HUDEP-2 (cell line): ENCODE measurements around the gene TNRC6A.
A peak's percentile ranks its signal among the peaks of the same experiment; 100 is the strongest.
"Not testable (repeated sequence)": the region's sequence is repeated elsewhere in the genome, so short reads cannot be mapped to it uniquely, and the experiment has no call there.

ENCODE experiments used
- DNase-seq, 76 experiments: peaks; one replicate each; lab custom pipeline; 2025; ENCODE audit not compliant: unreplicated experiment in 76 of 76; lab: John Stamatoyannopoulos, UW

Gene TNRC6A

DNA sequence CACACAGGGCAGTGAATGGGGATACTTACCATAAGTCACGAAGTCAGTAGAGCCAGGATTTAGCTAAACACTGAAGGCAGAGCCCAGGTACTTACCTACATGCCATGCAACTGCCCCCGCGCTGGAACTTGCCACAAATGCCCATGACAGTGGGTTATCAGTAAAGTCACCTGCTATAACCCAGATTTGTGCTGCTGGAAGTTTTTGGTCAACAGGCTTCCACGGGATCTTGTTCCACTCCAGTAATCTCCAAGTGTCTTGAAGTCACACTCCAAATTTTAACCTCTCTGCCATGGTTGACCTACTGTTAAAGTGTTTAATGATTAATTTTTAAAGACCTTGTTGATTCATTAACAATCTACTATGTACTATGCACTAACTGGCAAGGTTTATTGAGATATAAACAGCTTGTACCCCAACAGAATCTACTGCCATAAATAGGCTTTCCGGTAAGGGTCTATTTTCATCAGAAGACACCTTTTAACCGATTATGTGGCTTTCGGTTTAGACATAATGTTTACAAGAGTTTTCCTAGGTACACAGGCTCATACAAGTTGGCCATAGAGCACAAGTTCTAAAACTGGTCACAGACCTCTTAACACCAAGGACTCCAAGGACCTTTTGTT, 110.0 kb downstream of the TNRC6A start:
- no peak for DNase-seq

DNA sequence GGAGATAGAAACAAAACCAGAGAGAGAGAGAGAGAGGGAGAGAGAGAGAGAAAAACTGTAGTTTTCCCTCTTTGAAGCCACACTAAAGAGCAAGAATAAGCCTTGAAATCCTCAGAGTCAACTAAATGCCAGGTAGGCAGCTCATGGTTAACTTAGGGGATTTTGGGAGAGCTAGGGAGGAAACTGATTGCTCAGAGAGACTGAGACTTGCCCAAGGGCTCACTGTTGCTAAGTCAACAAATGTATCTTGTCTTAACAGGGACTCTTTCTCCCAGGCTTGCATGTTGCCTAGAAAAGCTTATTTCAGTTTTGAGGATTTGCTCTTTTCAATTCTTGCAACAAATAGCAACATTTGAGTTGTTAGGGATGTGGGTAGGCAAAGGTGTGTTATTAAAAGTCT, 111.8 kb downstream of the TNRC6A start:
- DNase-seq: no peak

DNA sequence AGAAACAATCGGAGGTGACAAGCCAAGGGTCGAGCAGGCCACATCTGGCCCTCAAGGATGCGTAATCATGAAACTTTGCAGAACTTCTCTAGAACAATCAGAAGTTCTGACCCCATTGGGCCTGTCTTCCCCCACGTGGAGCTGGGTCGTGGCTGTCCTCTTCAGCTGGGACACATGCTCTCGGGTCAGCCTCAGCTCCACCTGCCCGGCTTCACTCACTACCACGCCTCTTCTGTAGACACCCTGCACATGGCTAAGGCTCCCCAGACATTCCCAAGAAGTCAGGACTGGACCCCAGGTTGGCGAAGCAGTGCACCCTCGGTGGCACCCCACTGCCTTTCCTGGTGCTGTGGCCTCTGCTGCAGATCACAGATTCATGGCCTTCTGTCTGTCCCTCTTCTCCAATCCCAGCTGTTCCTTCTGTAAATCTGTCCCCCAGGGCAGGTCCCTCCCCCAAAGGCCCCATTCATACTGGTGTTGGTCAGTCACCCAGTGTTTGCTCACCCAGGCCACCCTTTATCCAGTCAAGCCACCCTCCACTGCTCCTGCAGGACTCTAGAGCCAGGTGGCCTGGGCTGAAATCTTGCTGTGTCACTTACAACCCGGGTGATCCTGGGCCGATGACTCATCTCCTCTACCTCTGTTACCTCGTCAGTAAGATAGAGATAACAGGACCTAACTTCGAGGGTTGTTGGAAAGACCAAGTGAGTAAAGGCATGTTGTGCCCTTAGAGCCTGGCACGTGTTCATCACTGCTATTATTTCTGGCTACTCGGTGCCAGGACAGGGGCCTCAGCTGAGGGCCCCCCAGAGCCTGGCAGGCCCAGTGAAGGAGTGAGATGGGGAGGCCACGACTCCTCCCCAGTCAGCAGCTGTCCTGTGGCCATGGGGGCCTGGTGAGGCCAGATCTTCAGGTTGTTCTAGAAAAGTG, 114.9 kb downstream of the TNRC6A start:
- DNase-seq: peak in 9 of 76 experiments; percentile 4 to 32 (median 12)

DNA sequence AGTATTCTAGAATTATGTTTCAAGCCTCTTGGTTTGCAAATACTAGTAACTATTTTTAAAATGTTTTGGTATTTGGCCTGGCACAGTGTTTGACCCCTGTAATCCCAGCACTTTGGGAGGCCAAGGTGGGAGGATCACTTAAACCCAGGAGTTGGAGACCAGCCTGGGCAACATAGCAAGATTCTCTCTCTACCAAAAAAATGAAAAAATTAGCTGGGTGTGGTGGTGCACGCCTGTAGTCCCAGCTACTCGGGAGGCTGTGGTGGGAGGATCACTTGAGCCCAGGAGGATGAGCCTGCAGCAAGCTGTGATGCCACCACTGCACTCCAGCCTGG, 115.5 kb downstream of the TNRC6A start:
- not testable (repeated sequence) for DNase-seq

DNA sequence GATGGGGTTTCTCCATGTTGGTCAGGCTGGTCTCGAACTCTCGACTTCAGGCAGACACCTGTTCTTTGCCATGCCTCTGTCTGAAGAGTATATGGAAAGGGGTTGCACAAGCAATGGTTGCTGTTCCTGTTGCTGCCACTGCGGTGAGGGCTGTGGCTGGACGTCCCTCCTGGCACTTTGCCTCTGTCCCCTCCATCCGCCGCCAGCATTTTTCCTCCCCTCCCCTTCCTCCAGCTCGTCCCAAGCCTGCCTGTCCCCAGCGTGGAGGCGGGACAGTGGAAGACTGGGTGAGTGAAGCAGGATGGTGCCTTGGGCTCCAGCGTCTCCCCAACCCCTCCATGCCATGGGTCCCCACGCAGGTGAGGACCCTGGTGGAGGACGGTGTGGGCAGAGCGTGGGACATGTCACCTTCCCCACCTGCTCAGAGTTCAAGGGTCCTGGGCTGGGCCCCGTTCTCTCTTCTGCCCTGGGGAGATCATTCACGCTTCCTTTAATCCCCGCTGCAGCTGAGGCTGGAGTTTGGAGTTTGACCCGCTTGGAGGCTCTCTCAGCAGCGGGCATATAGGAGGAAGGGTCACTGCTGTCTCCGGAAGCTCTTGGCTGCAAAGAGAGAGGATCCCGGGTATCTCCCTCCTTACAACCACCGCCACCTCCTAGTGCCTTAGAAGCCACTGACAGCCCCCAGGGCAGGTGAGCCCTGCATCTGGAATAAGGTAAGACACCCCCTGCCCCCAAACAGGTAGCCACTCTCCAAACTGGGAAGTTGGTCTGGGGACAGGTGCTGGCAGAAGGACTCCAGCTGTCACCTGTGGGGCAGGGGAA, 116.5 kb downstream of the TNRC6A start, which contains the start of gene SLC5A11:
Gene SLC5A11, plus strand, starts transcription at position 238 of the 822 bp plus-strand sequence. CDS start 12,681 bp downstream, outside the sequence.
- DNase-seq: no peak

DNA sequence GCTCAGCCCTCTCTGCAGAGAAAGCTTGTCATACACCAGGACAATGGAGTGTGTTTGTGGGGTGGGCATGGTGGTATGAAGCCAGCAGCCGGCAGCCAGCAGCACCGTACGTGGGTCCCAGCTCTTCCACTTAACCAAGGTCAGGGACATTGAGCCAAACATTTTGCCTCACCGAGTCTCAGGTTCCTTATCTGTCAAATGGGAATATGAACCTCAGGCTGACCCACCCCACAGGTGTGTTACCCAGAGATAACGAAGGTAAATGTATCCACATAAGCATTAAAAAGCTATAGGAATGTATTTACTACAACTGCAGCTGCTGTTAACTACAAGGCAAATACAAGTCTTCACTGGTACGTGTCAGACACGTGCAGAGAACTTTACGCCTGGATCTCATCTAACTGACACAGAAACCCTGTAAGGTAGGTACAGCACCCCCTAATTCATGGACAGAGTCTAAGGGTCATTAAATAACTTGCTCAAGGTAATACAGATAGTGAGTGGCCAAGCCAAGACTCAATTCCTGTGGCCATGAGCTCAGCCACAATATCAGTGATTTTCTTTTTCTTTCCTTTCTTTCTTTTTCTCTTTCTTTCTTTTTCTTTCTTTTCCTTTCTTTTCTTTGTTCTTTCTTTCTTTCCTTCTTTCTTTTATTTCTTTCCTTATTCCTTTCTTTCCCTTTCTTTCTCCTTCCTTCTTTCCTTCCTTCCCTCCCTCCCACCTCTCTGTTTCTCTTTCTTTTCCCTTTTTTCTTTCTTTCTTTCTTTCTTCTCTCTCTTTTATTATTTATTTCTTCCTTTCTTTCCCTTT, 117.3 kb downstream of the TNRC6A start:
- no peak for DNase-seq

GRCh38 chr16:24847358-24847664, 117.9 kb downstream of the TNRC6A start:
- DNase-seq: no peak

- DNase-seq: no peak
Observed at GRCh38 chr16:24848065-24848464, 118.6 kb downstream of the TNRC6A start.

DNA sequence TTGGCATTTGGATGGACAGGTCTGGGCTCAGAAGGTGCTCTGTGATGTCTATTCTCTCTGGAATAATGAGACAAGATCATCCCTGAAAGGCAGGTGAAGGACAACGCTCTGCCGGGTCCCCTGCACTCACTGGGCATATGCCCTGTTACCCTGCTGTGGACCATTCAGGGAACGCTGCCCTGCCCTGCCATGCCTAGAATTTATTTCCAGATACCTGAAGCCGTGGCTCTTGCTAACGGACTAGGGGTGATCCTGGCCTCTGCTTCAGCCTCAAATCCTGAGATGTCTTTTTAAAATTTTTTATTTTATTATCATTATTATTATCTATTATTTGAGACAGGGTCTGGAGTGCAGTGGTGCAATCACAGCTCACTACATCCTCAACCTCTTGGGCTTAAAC, 120.2 kb downstream of the TNRC6A start:
- DNase-seq: no peak

DNA sequence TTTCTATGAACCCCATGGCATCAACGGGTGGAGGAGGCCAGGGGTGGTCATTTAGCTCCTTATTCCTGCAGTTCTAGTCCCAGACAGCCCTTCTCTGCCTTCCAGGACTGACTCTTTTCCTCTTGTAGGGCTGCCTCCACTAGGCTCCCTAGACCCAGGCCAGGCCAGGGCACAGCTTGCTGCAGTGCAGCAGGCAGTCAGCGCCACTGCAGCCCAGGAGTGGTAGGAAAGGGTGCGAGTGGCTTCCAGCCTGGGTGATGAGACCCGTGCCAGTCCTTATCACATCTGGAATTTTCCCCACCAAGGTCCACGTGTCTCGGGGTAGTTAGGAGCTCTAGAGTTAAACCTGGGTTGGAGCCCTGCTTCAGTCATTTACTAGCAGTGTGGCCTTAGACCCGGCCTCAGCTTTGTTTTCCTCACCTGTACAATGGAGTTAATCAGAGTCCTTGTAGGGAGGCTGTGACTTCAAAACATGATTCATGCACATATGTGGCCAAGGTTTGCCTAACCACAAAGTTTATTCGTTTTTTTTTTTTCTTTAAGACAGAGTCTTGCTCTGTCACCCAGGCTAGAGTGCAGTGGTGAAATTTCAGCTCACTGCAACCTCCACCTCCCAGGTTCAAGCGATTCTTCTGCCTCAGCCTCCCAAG, 121.0 kb downstream of the TNRC6A start:
- no peak for DNase-seq

DNA sequence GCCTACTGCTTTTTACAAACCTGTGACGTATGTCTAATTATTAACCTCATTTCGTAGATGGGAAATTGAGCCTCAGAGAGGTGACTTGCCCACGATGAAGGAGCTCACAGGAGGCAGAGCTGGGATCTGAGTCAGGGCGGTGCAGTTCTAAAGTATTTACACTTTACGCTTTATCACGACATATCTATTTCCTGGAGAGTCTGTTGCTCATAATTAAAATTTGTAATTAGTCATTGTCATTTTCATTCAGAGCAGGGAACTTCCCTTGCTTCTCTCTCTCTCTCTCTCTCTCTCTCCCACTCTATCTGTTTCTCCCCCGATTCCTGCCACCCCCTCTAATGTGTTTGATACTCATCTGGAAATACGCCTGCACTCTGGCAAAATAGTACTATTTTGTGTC, 122.2 kb downstream of the TNRC6A start:
- DNase-seq: no peak

GRCh38 chr16:24852281-24852721, 122.8 kb downstream of the TNRC6A start:
- DNase-seq: no peak

DNA sequence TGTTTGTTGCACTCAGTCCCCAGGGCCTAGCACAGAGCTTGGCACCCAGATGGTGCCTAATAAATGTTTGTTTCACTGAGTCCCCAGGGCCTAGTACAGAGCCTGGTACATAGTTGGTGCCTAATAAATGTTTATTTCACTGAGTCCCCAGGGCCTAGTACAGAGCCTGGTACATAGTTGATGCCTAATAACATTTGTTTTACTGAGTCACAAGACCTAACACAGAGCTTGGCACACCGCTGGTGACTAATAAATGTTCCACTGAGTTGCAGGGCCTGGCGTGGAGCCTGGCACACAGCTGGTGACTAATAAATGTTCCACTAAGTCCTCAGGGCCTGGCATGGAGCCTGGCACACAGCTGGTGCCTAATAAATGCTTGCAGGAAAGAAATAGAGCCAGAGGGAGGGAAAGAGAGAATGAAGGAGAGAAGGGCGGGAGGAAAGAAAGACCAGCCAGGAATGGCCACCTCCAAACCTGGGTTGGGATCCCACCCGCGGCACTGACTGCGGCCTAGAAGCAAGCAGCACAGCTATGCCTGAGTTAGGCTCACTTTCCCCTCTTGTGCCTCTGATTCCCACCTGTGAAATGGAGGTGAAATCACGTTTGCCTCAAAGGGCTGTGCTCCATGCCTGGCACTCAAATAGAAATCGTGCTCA, 123.8 kb downstream of the TNRC6A start:
- DNase-seq: no peak

DNA sequence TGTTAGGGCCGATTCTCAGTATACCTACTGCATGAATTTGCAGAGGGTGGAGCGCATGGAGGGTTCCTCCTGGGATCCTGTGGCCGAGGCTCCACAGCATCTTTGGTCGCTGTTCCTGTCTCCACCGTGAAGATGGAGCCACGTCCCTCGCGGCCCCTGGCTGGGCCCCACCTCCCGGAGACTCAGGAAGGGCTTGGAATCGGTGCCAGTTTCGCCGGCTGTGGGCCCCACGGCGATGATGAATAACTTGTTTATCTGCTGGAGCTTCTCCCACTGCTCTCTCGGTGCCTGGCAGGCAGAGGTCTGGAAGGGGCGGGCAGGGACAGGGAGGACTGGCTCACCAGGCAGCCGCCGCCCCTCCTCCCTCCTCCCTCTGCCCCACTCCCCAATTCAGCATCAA, 124.4 kb downstream of the TNRC6A start:
- no peak for DNase-seq

- DNase-seq: no peak
Observed at GRCh38 chr16:24854607-24855171, 125.2 kb downstream of the TNRC6A start.

GRCh38 chr16:24855678-24856077, 126.2 kb downstream of the TNRC6A start:
- no peak for DNase-seq

GRCh38 chr16:24856871-24857270, 127.4 kb downstream of the TNRC6A start:
- DNase-seq: not testable (repeated sequence)

DNA sequence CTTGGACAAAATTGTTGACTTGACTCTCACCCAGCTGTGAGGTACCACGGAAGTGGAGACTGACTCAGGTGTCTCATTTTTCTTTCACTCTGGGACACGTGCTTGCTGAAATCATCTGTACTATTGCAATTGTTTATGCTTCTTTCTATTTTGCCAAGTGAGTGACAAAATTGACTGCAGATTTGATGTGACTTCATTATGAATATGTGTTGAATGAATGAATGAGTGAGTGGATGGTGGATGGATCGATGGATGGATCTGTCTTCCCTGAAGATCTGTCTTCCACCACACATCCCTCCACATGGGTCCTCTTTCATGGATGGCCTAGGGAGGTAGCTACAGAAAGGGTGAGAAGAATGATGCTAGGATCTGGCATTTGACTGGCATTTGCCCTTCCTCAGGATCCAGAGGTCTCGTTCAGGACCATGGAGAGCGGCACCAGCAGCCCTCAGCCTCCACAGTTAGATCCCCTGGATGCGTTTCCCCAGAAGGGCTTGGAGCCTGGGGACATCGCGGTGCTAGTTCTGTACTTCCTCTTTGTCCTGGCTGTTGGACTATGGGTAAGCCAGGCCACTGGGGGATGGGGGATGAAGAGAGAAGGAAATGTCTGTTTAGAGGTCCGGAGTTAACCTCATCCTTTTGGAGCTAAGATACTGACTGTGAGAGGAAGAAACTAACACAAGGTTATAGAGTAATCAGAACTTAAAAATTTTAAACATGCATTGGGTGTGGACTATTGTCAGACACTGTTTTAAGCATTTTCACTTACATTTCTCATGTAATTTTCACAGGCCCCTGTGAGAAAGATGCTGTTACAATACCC, 129.0 kb downstream of the TNRC6A start:
- peak in 54 of 76 experiments; percentile 1 to 62 (median 26) for DNase-seq
